SU-DHL-6 (cell line): ENCODE data around the gene OR5C1.

Experiments used
- H2AFZ ChIP-seq: fragments of 200-600 bp; sonication (generic); 2 replicates; pipeline ENCODE4 v1.6.1; 2014; ENCODE audit warnings: low read depth, mild to moderate bottlenecking, moderate library complexity, mixed read lengths, antibody characterized with exemption, low read length; ENCODE audit not compliant: severe bottlenecking
- H3F3A ChIP-seq: fragments of 200-600 bp; shearing (Covaris generic); 2 replicates; pipeline ENCODE4 v1.6.0; 2016; ENCODE audit warnings: antibody characterized with exemption, mild to moderate bottlenecking; ENCODE audit not compliant: insufficient read depth
- H3K27ac ChIP-seq: fragments of 200-600 bp; sonication (generic); 2 replicates; pipeline ENCODE4 v1.5.1; 2016; ENCODE audit warnings: low read depth, mild to moderate bottlenecking, low read length, moderate library complexity, mixed read lengths
- H3K27me3 ChIP-seq: fragments of 200-600 bp; sonication (generic), shearing (Covaris generic); 2 replicates; pipeline ENCODE4 v1.6.0; 2014; ENCODE audit warnings: mild to moderate bottlenecking, low read length
- H3K36me3 ChIP-seq: fragments of 200-600 bp; sonication (generic); 2 replicates; pipeline ENCODE4 v1.6.1; 2014; ENCODE audit warnings: mild to moderate bottlenecking, low read length, mixed read lengths
- H3K4me2 ChIP-seq: fragments of 300-600, 200-600 bp; shearing (Covaris generic), sonication (generic); 2 replicates; pipeline ENCODE4 v1.6.0; 2014; ENCODE audit warnings: low read length, low read depth, mild to moderate bottlenecking; ENCODE audit not compliant: poor library complexity, severe bottlenecking
- H3K4me3 ChIP-seq: fragments of 200-600 bp; sonication (generic); 2 replicates; pipeline ENCODE4 v1.5.1; 2014; ENCODE audit warnings: antibody characterized with exemption, low read length, mild to moderate bottlenecking, mixed read lengths; ENCODE audit not compliant: insufficient read depth, poor library complexity, severe bottlenecking
- H3K79me2 ChIP-seq: fragments of 200-600 bp; sonication (generic); 2 replicates; pipeline ENCODE4 v1.6.1; 2014; ENCODE audit warnings: mild to moderate bottlenecking, low read length, moderate library complexity; ENCODE audit not compliant: insufficient read depth
- H3K9ac ChIP-seq: fragments of 200-600 bp; sonication (generic); 2 replicates; pipeline ENCODE4 v1.7.0; 2014; ENCODE audit warnings: mild to moderate bottlenecking, low read length
- H3K9me2 ChIP-seq: fragments of 200-600 bp; sonication (generic); replicated peaks from 2 replicates; pipeline ENCODE4 v1.6.1; 2014; ENCODE audit warnings: low read length; ENCODE audit not compliant: insufficient read depth
- H3K9me3 ChIP-seq: fragments of 200-600 bp; sonication (generic); 2 replicates; pipeline ENCODE4 v1.6.1; 2014; ENCODE audit warnings: low read length, mixed read lengths; ENCODE audit not compliant: insufficient read depth
- H4K20me1 ChIP-seq: fragments of 200-600 bp; sonication (generic); 2 replicates; pipeline ENCODE4 v1.6.1; 2014; ENCODE audit warnings: low read depth, mild to moderate bottlenecking, antibody characterized with exemption, low read length, moderate library complexity, mixed read lengths
- EZH2phosphoT487 ChIP-seq: fragments of 200-600 bp; sonication (generic), shearing (Covaris generic); conservative IDR thresholded peaks from 2 replicates; pipeline ENCODE4 v1.6.1; 2018; ENCODE audit warnings: mild to moderate bottlenecking, antibody characterized with exemption, low read length, moderate library complexity, mixed read lengths
- TF ChIP-seq, protein P1 (sequence below): fragments of 200-600 bp; sonication (generic); IDR thresholded peaks from one replicate; pipeline ENCODE4 v1.5.1; 2017; ENCODE audit warnings: antibody characterized with exemption, mild to moderate bottlenecking, low read length, moderate library complexity; ENCODE audit not compliant: insufficient read depth, poor library complexity, severe bottlenecking

Gene OR5C1

DNA sequence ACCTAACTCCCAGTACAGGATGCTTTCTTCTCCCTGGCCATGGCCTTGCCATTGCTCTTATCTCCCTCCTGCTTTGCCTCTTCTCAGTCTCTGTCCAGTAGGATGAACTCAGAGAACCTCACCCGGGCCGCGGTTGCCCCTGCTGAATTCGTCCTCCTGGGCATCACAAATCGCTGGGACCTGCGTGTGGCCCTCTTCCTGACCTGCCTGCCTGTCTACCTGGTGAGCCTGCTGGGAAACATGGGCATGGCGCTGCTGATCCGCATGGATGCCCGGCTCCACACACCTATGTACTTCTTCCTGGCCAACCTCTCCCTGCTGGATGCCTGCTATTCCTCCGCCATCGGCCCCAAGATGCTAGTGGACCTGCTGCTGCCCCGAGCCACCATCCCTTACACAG is at the start of gene OR5C1:
TSS of gene OR5C1 (plus strand) at position 103 of the 400 bp plus-strand sequence. CDS start at position 103, 0 bp downstream.
- Histone ChIP-seq H4K20me1 (no peaks in the 10 kb centered on the region), H3K79me2 (no peaks in the 10 kb centered on the region), H3K4me3 (no peak within 1 kb of the TSS), H3K4me2 (no peak within 1 kb of the TSS), H3K9me2 (no peaks in the 10 kb centered on the region), H3K9ac (no peak within 1 kb of the TSS), H3K9me3 (no peaks in the 10 kb centered on the region), H3F3A (no peaks in the 10 kb centered on the region), H3K27ac (no peak within 1 kb of the TSS), H3K27me3 (no peaks in the 10 kb centered on the region; the same call in 1 of the 2 replicates), H3K36me3 (no peaks in the 10 kb centered on the region), H2AFZ (no peak within 1 kb of the TSS)
- TF ChIP-seq EZH2phosphoT487, result no peak
- TF ChIP-seq, protein P1, sequence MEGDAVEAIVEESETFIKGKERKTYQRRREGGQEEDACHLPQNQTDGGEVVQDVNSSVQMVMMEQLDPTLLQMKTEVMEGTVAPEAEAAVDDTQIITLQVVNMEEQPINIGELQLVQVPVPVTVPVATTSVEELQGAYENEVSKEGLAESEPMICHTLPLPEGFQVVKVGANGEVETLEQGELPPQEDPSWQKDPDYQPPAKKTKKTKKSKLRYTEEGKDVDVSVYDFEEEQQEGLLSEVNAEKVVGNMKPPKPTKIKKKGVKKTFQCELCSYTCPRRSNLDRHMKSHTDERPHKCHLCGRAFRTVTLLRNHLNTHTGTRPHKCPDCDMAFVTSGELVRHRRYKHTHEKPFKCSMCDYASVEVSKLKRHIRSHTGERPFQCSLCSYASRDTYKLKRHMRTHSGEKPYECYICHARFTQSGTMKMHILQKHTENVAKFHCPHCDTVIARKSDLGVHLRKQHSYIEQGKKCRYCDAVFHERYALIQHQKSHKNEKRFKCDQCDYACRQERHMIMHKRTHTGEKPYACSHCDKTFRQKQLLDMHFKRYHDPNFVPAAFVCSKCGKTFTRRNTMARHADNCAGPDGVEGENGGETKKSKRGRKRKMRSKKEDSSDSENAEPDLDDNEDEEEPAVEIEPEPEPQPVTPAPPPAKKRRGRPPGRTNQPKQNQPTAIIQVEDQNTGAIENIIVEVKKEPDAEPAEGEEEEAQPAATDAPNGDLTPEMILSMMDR, result no peak

DNA sequence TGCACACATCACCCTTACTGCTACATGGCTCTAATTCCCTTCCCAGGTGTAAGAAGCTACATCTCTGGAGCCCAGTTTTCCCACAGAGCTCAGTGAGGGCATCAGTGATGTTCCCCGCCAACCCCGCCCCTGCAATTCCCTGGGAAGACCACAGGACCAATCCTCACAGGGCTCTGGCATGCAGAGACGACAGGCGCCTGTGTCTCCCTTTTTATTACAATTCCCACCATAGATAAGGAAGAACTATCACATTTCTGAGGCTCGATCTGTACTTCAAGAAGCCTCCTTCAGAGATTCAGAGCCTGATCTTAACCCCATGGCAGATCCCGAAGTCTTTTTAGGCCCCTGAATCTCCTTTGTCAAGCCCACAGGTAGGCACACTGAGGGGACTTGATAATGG is 46.7 kb upstream of the OR5C1 start, which contains the start of gene OR1L6:
TSS of gene OR1L6 (plus strand) at position 301 of the 400 bp plus-strand sequence. CDS start 7,545 bp downstream, outside the sequence.
- H3F3A ChIP-seq, result no peaks in the 10 kb centered on the region
- H3K4me3 ChIP-seq, result no peak within 1 kb of the TSS
- H2AFZ ChIP-seq, result no peak within 1 kb of the TSS
- H4K20me1 ChIP-seq, result no peaks in the 10 kb centered on the region
- no peak within 1 kb of the TSS for H3K9ac ChIP-seq
- H3K36me3 ChIP-seq, result no peaks in the 10 kb centered on the region
- H3K79me2 ChIP-seq, result no peaks in the 10 kb centered on the region
- no peak within 1 kb of the TSS for H3K27ac ChIP-seq
- H3K9me3 ChIP-seq, result no peaks in the 10 kb centered on the region
- no peaks in the 10 kb centered on the region for H3K9me2 ChIP-seq
- TF ChIP-seq EZH2phosphoT487, result no peak
- TF ChIP-seq, protein P1, result no peak
- no peak within 1 kb of the TSS for H3K4me2 ChIP-seq
- H3K27me3 ChIP-seq, result no peaks in the 10 kb centered on the region

DNA sequence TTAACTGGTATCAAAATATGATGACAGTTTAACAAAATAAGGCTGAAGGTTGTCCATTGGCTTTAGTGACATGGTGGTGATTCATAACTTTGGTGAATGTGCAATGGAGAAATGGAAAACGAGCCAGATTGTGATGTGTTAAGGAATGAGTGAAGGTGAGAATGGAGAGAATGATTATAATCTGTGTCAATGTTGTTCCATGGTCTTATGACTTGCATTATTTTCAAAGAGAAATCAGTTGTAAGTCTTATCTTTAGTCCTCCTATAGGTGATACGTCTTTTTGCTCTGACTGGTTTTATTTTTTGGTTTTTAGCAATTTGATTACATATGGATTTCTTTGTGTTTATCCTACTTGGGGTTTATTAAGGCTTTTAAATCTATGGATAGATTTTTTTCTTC is 33.9 kb upstream of the OR5C1 start:
- TF ChIP-seq, protein P1, result no peak
- no peak for TF ChIP-seq EZH2phosphoT487
- no peaks in the 10 kb centered on the region for H4K20me1 ChIP-seq
- no peaks in the 10 kb centered on the region for H3K9me2 ChIP-seq
- no peaks in the 10 kb centered on the region for H3F3A ChIP-seq
- H3K9me3 ChIP-seq, result no peaks in the 10 kb centered on the region; the same call in 1 of the 2 replicates
- H3K27ac ChIP-seq, result no peak overlapping the region
- H3K79me2 ChIP-seq, result no peaks in the 10 kb centered on the region
- no peak overlapping the region for H3K4me3 ChIP-seq
- H3K36me3 ChIP-seq, result no peaks in the 10 kb centered on the region
- no peak overlapping the region for H3K4me2 ChIP-seq
- H3K9ac ChIP-seq, result no peak overlapping the region
- no peak overlapping the region for H2AFZ ChIP-seq
- no peaks in the 10 kb centered on the region for H3K27me3 ChIP-seq
